Fibroblast of mammary gland (primary cell): ENCODE measurements around the gene TACC3.

Experiments
- DNase-seq: peaks from one replicate; pipeline ENCODE4 v3.0.0-alpha.2; 2010; ENCODE audit warnings: low read depth
- H3K4me3 ChIP-seq: 2 replicates; pipeline ENCODE4 v1.5.1; 2011; ENCODE audit warnings: low read depth, mild to moderate bottlenecking, low read length, moderate library complexity; ENCODE audit not compliant: control insufficient read depth
- CTCF ChIP-seq: conservative IDR thresholded peaks from 2 replicates; pipeline ENCODE4 v1.5.1; 2011; ENCODE audit warnings: low read depth, low read length, inconsistent platforms; ENCODE audit not compliant: control insufficient read depth, insufficient read depth

Gene TACC3

GRCh38 chr4:1764670-1765069 is 43.3 kb downstream of the TACC3 start:
- TF ChIP-seq CTCF = no peak
- no peak overlapping the region for H3K4me3 ChIP-seq
- DNase-seq = no peak

DNA sequence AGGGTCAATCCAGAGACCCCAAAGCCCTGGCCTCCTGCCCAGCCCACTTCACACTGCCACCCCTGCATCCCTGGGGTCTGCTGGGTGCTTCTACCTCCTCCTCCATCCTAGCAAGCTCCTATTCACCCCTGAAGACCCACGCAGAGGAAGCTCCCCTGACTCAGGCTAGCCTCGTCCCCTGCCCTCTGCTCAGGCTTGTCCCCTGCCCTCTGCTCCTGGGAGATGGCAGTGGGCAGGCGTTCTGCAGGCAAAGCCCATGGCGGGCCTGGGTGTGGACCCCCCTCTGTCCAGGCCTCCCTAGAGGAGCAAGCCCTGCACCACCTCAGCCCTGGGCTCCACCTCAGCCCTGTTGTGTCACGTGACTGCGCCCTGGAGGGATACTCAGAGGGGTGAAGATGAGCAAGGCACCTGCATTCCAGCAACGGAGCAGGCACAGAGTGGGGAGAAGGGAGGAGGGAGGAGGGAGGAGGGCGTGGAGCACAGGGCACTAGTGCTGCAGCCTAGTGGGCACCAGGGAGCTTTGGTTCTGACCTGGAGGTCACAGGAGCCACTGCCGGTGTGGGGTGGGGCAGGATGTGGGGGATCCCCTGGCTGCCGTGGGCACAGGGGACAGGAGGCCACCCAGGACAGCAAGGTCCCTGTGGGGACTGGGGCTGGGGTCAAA is 44.2 kb downstream of the TACC3 start:
- no peak for TF ChIP-seq CTCF
- DNase-seq = no peak
- H3K4me3 ChIP-seq = no peak overlapping the region

- DNase-seq = no peak
- TF ChIP-seq CTCF = no peak
- H3K4me3 ChIP-seq = no peak overlapping the region
Observed at GRCh38 chr4:1766106-1767060, 45.1 kb downstream of the TACC3 start.

DNA sequence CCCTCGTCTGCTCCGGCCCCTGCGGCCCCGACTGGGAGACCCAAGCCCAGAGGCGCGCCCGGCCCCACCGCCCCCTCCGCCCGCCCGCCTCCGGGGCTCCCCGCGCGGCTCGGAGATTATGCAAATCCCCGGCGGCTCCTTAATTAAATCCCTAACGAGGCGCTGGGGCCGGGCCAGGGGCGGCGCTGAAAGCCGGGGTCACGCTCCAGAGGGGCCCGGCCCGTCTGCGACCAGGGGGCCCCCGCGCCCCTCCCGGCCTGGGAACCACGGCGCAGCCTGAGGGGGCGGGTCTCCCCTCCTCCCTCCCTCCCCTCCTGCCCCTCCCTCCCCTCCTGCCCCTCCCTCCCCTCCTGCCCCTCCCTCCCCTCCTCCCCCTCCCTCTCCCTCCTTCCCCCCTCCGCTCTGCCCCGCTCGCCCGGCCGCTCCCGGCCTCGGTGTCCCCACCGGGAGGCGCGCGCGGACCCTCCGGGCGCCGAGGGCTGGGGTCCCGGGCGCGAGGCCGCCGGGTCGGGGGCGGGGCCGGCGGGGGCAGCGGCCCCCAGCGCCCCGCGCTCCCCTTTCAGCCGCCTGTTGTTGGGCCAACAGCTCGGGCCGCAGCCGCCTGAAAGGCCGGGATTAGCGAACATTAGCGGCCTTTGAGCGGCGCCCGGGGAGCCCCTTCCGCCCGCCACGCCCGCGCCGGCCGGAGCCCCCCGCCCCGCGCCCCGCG is 45.9 kb downstream of the TACC3 start:
- DNase-seq = peak; percentile 5
- H3K4me3 ChIP-seq = peak overlapping the region; percentile 7
- no peak for TF ChIP-seq CTCF

- peak; percentile 20 for DNase-seq
- peak; percentile 38 for TF ChIP-seq CTCF
- H3K4me3 ChIP-seq = peak overlapping the region; percentile 7
Observed at GRCh38 chr4:1767770-1768366, 46.5 kb downstream of the TACC3 start.

DNA sequence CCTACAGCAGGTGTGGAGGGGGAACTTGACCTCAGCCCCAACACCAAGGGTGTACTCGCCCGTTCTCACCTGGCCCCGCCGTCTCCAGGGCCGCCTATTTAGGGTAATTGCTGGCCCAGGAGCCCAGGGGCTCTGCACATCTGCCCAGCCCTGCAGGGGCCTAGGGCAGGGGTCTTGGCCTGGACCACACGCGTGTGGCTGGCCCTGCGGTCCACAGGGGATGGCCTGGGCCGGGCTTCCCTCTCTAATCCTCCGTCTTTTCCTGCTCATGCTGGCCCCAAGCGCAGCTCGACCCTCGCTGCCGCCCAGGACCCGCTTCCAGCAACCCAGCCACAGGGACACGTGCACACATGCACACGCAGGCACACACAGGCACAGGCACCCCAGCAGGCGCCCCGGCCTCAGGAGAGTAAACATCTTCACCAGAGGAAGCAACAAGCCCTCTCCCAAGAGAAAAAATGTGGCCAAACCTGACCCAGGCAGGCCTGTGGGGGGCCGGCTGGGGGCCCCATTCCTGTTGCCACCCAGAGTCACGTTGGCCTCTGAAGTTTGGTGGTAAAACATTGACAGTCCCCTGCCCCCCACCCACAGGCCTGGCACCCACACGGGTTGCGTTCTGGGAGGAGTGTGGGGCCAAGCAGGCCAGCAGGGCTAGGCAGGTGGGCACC is 47.2 kb downstream of the TACC3 start:
- no peak for TF ChIP-seq CTCF
- no peak for DNase-seq
- H3K4me3 ChIP-seq = no peak overlapping the region
